IMR-90 (cell line): ENCODE data around the gene TEF. TPM values are rescaled to one million over a fixed set of nuclear protein-coding genes. Genes with fewer than 3 reads are reported as not detected.

Experiments used
- ATAC-seq: fragments of 200-7000 bp; cut with Tn5 transposase; 2 replicates; pipeline ENCODE4 v1.9.1; 2020; ENCODE audit warnings: low read depth, mild to moderate bottlenecking, moderate library complexity
- BruUV-seq: library from RNA; stranded (reverse); fragments of 400-500 nt; replicated peaks from 2 replicates; lab custom pipeline; 2021; lab: Mats Ljungman, UMichigan
- CTCF ChIA-PET: fragments of 300-600 bp; formaldehyde crosslinking; extraction: SDS; loops from one replicate; lab custom pipeline; 2021; ENCODE audit warnings: antibody characterized with exemption; lab: Yijun Ruan, JAX
- POLR2A ChIA-PET: fragments of 300-600 bp; sonication (Branson Sonifier 250); formaldehyde crosslinking; loops from one replicate; lab custom pipeline; 2022; ENCODE audit warnings: antibody characterized with exemption; ENCODE audit not compliant: unreplicated experiment; lab: Charles Lee
- DNase-seq: peaks from one replicate; pipeline ENCODE4 v3.0.0; 2013
- H2AFZ ChIP-seq: replicated peaks from 2 replicates; pipeline ENCODE3; 2013; ENCODE audit warnings: low read length, mild to moderate bottlenecking; ENCODE audit not compliant: poor library complexity
- H2AK5ac ChIP-seq: 2 replicates; pipeline ENCODE4 v1.6.1; 2013; ENCODE audit warnings: low read depth, low read length, inconsistent platforms
- H2AK9ac ChIP-seq: replicated peaks from 2 replicates; pipeline ENCODE3; 2013; ENCODE audit warnings: mild to moderate bottlenecking, low read depth, low read length, moderate library complexity; ENCODE audit not compliant: poor library complexity
- H2BK120ac ChIP-seq: 2 replicates; pipeline ENCODE4 v1.6.1; 2013; ENCODE audit warnings: low read depth, low read length, inconsistent platforms
- H2BK15ac ChIP-seq: 3 replicates; pipeline ENCODE4 v1.6.1; 2013; ENCODE audit warnings: low read depth, low read length, inconsistent platforms
- H2BK20ac ChIP-seq: 2 replicates; pipeline ENCODE4 v1.6.1; 2013; ENCODE audit warnings: low read depth, mild to moderate bottlenecking, inconsistent platforms, low read length, moderate library complexity
- H2BK5ac ChIP-seq: 2 replicates; pipeline ENCODE4 v1.6.1; 2013; ENCODE audit warnings: mild to moderate bottlenecking, low read depth, low read length, inconsistent platforms; ENCODE audit not compliant: poor library complexity, severe bottlenecking
- H3K14ac ChIP-seq: replicated peaks from 2 replicates; pipeline ENCODE4 v1.6.1; 2013; ENCODE audit warnings: low read depth, low read length, inconsistent platforms
- H3K18ac ChIP-seq: 2 replicates; pipeline ENCODE4 v1.6.1; 2013; ENCODE audit warnings: low read depth, low read length, control low read depth
- H3K23ac ChIP-seq: 2 replicates; pipeline ENCODE4 v1.6.1; 2013; ENCODE audit warnings: low read depth, low read length, inconsistent platforms
- H3K27ac ChIP-seq: 2 replicates; pipeline ENCODE4 v1.5.1; 2013; ENCODE audit warnings: mild to moderate bottlenecking, control low read depth, low read length; ENCODE audit not compliant: insufficient read depth
- H3K27me3 ChIP-seq: 2 replicates; pipeline ENCODE4 v1.6.1; 2013; ENCODE audit warnings: low read length; ENCODE audit not compliant: control insufficient read depth, insufficient read depth
- H3K36me3 ChIP-seq: 2 replicates; pipeline ENCODE4 v1.6.1; 2013; ENCODE audit warnings: low read length, mixed read lengths; ENCODE audit not compliant: control insufficient read depth, insufficient read depth
- H3K4ac ChIP-seq: 2 replicates; pipeline ENCODE4 v1.6.1; 2013; ENCODE audit warnings: low read depth, low read length, inconsistent platforms
- H3K4me1 ChIP-seq: 2 replicates; pipeline ENCODE4 v1.6.1; 2013; ENCODE audit warnings: low read length, mixed read lengths; ENCODE audit not compliant: control insufficient read depth, insufficient read depth
- H3K4me2 ChIP-seq: 2 replicates; pipeline ENCODE4 v1.6.1; 2013; ENCODE audit warnings: low read depth, mild to moderate bottlenecking, control low read depth, low read length, moderate library complexity
- H3K4me3 ChIP-seq: 2 replicates; pipeline ENCODE4 v1.5.1; 2013; ENCODE audit warnings: low read depth, mild to moderate bottlenecking, control low read depth, low read length, moderate library complexity; ENCODE audit not compliant: insufficient read depth
- H3K56ac ChIP-seq: 2 replicates; pipeline ENCODE4 v1.6.1; 2013; ENCODE audit warnings: low read length, inconsistent platforms; ENCODE audit not compliant: insufficient read depth; ENCODE audit errors: extremely low read depth
- H3K79me1 ChIP-seq, 2 experiments: 2 replicates each; pipeline ENCODE4 v1.6.1; 2013; ENCODE audit warnings: low read length in 2 of 2, inconsistent platforms in 1 of 2, low read depth in 1 of 2
- H3K9ac ChIP-seq: 2 replicates; pipeline ENCODE4 v1.6.1; 2013; ENCODE audit warnings: low read depth, low read length, control low read depth
- H3K9me1 ChIP-seq: 2 replicates; pipeline ENCODE4 v1.6.1; 2013; ENCODE audit warnings: low read length, inconsistent platforms; ENCODE audit not compliant: insufficient read depth
- H3K9me3 ChIP-seq: 2 replicates; pipeline ENCODE4 v1.6.1; 2013; ENCODE audit warnings: low read length; ENCODE audit not compliant: control insufficient read depth, insufficient read depth
- H4K20me1 ChIP-seq: 2 replicates; pipeline ENCODE4 v1.6.1; 2013; ENCODE audit warnings: low read length, inconsistent platforms; ENCODE audit not compliant: insufficient read depth
- H4K5ac ChIP-seq: 2 replicates; pipeline ENCODE4 v1.6.1; 2013; ENCODE audit warnings: mild to moderate bottlenecking, low read depth, low read length, control low read depth
- H4K8ac ChIP-seq, 2 experiments: 2 replicates each; pipeline ENCODE4 v1.6.1; 2013; ENCODE audit warnings: low read depth in 2 of 2, low read length in 2 of 2, control low read depth in 1 of 2, inconsistent platforms in 1 of 2
- H4K91ac ChIP-seq: 2 replicates; pipeline ENCODE4 v1.6.1; 2013; ENCODE audit warnings: low read depth, low read length, inconsistent platforms; ENCODE audit not compliant: insufficient read depth
- CEBPB ChIP-seq: IDR thresholded peaks from 2 replicates; pipeline ENCODE4 v1.6.1; 2012; ENCODE audit warnings: low read depth, low read length, improper control_type of control experiment
- CHD1 ChIP-seq: IDR thresholded peaks from 2 replicates; pipeline ENCODE4 v1.6.1; 2012; ENCODE audit warnings: low read depth, low read length, improper control_type of control experiment
- FOS ChIP-seq: fragments of 150-350 bp; IDR thresholded peaks from 2 replicates; pipeline ENCODE4 v1.6.1; 2016; ENCODE audit warnings: low read depth, low read length
- MAFK ChIP-seq: IDR thresholded peaks from 2 replicates; pipeline ENCODE4 v1.6.1; 2012; ENCODE audit warnings: low read depth, low read length, improper control_type of control experiment
- MAZ ChIP-seq: IDR thresholded peaks from 2 replicates; pipeline ENCODE4 v1.6.1; 2012; ENCODE audit warnings: low read depth, mild to moderate bottlenecking, low read length, improper control_type of control experiment, moderate library complexity, borderline replicate concordance
- MXI1 ChIP-seq: IDR thresholded peaks from 2 replicates; pipeline ENCODE4 v1.6.1; 2012; ENCODE audit warnings: low read depth, mild to moderate bottlenecking, low read length, moderate library complexity, borderline replicate concordance
- NFE2L2 ChIP-seq: fragments of 150-350 bp; IDR thresholded peaks from 2 replicates; pipeline ENCODE4 v1.6.1; 2016; ENCODE audit warnings: low read depth, mild to moderate bottlenecking, low read length
- POLR2A ChIP-seq: IDR thresholded peaks from 2 replicates; pipeline ENCODE4 v1.6.1; 2012; ENCODE audit warnings: mild to moderate bottlenecking, low read depth, low read length
- RAD21 ChIP-seq: IDR thresholded peaks from 2 replicates; pipeline ENCODE4 v1.6.1; 2012; ENCODE audit warnings: low read length, improper control_type of control experiment
- RCOR1 ChIP-seq: IDR thresholded peaks from 2 replicates; pipeline ENCODE4 v1.6.1; 2012; ENCODE audit warnings: mild to moderate bottlenecking, low read length, improper control_type of control experiment; ENCODE audit not compliant: insufficient replicate concordance
- RFX5 ChIP-seq: IDR thresholded peaks from 2 replicates; pipeline ENCODE4 v1.8.0; 2012; ENCODE audit warnings: low read depth, mild to moderate bottlenecking, low read length, moderate library complexity
- SMC3 ChIP-seq: fragments of 150-350 bp; IDR thresholded peaks from 2 replicates; pipeline ENCODE4 v1.6.1; 2016; ENCODE audit warnings: low read depth, mild to moderate bottlenecking, antibody characterized with exemption, low read length, moderate library complexity
- WGBS, 2 experiments: methylation state at CpG; one replicate each; pipeline versions ENCODE4 v1.1.5 to v1.1.7; 2013; ENCODE audit warnings: missing lambda C conversion rate in 2 of 2; ENCODE audit not compliant: insufficient read length in 1 of 2; ENCODE audit errors: extremely low coverage in 2 of 2; 5-methylcytosine and 5-hydroxymethylcytosine counted together
- dilution Hi-C: fragments of 300-500 bp; cut with HindIII; formaldehyde crosslinking; loops from one replicate; pipeline ENCODE4 v1.14.3; 2018; ENCODE audit warnings: low sequenced_read_pairs; ENCODE audit not compliant: unreplicated experiment
- in situ Hi-C: fragments of 300-500 bp; cut with MboI; formaldehyde crosslinking; loops from 3 replicates; pipeline ENCODE4 v1.14.3; 2019; ENCODE audit warnings: low sequenced_read_pairs, inconsistent platforms, mixed read lengths
- intact Hi-C: fragments of 100-400 bp; cut with micrococcal nuclease; formaldehyde crosslinking; loops from 2 replicates; pipeline ENCODE4 v1.10.0; 2022
- polyA plus RNA-seq, 3 experiments: library from polyadenylated mRNA; depleted of rRNA; stranded (reverse); fragments of >200 nt; gene quantifications; 2 replicates each; pipeline ENCODE4 v1.2.3, GENCODE V29; 2012; ENCODE audit warnings: low replicate concordance in 1 of 3
- total RNA-seq: library from RNA; depleted of rRNA; stranded (reverse); fragments of >200 nt; gene quantifications from 2 replicates; pipeline ENCODE4 v1.2.3, GENCODE V29; 2012
- TF ChIP-seq, protein P1 (sequence below): conservative IDR thresholded peaks from 2 replicates; pipeline ENCODE4 v1.5.1; 2012; ENCODE audit warnings: mild to moderate bottlenecking, low read depth, low read length, improper control_type of control experiment
- TF ChIP-seq, protein P2 (sequence below): fragments of 150-350 bp; IDR thresholded peaks from 2 replicates; pipeline ENCODE4 v1.6.1; 2016; ENCODE audit warnings: low read depth, mild to moderate bottlenecking, low read length, moderate library complexity, borderline replicate concordance

The TEF gene
- total and polyA plus RNA-seq, 2 of the 4 experiments (the other 2 are of a cell fraction): 5.6 to 11.6 TPM

DNA sequence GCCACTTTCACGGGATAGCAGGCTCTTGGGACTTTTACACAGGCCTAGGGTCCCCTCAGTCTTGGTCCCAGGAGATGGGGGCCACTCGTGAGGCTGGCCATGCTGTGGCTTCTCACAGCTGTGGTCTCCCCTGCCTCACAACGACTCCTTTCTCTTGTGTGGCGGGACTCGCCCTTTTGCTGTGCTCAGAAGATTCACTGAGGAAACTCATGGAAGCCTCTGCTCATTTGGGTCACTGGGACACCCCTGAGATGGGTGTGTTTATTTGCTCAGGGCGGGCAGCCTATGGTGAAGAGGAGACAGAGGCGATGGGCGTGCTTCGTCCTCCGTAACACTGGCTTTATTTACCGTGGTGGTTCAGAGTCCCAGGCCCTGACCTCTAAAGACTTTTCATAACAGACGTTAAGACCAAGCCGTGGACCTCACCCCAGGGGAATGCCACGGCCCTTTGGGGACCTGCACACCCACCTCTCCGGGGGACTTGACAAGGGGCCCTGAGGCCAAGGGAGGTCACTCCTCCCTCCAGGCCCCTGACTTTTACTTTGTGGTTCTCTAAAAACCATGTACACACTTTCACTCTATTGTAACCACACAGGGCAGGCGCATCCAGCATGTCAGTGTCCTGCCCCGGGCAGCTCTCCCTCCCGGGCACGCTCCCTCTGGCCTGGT, 15.5 kb downstream of the TEF start:
- no peak overlapping the region for H3K4ac ChIP-seq
- peaks cover 6% of the 10 kb centered on the region for H3K4me1 ChIP-seq
- H3K36me3 ChIP-seq: peaks cover 39% of the 10 kb centered on the region
- H3K56ac ChIP-seq: no peak overlapping the region
- no peak overlapping the region for H2AK9ac ChIP-seq
- ChIA-PET CTCF (no interaction called here), POLR2A (no interaction called here)
- H3K79me1 ChIP-seq: no peaks in the 10 kb centered on the region
- H3K18ac ChIP-seq: no peak overlapping the region
- no peak overlapping the region for H3K9ac ChIP-seq
- no peak overlapping the region for H3K4me2 ChIP-seq
- BruUV-seq: no TSS peak
- no peak overlapping the region for H2BK120ac ChIP-seq
- no peak for TF ChIP-seq MXI1
- no peak for TF ChIP-seq RCOR1
- no peak for TF ChIP-seq FOS
- no peak for TF ChIP-seq NFE2L2
- TF ChIP-seq, protein P1, sequence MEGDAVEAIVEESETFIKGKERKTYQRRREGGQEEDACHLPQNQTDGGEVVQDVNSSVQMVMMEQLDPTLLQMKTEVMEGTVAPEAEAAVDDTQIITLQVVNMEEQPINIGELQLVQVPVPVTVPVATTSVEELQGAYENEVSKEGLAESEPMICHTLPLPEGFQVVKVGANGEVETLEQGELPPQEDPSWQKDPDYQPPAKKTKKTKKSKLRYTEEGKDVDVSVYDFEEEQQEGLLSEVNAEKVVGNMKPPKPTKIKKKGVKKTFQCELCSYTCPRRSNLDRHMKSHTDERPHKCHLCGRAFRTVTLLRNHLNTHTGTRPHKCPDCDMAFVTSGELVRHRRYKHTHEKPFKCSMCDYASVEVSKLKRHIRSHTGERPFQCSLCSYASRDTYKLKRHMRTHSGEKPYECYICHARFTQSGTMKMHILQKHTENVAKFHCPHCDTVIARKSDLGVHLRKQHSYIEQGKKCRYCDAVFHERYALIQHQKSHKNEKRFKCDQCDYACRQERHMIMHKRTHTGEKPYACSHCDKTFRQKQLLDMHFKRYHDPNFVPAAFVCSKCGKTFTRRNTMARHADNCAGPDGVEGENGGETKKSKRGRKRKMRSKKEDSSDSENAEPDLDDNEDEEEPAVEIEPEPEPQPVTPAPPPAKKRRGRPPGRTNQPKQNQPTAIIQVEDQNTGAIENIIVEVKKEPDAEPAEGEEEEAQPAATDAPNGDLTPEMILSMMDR: no peak
- no peak for TF ChIP-seq SMC3
- TF ChIP-seq MAZ: no peak
- TF ChIP-seq POLR2A: no peak
- TF ChIP-seq CEBPB: no peak
- no peak for TF ChIP-seq CHD1
- TF ChIP-seq MAFK: no peak
- no peak for TF ChIP-seq RAD21
- no peak for TF ChIP-seq RFX5
- TF ChIP-seq, protein P2, sequence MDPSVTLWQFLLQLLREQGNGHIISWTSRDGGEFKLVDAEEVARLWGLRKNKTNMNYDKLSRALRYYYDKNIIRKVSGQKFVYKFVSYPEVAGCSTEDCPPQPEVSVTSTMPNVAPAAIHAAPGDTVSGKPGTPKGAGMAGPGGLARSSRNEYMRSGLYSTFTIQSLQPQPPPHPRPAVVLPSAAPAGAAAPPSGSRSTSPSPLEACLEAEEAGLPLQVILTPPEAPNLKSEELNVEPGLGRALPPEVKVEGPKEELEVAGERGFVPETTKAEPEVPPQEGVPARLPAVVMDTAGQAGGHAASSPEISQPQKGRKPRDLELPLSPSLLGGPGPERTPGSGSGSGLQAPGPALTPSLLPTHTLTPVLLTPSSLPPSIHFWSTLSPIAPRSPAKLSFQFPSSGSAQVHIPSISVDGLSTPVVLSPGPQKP: no peak
- H4K8ac ChIP-seq: no peak overlapping the region
- DNase-seq: no peak
- H3K27ac ChIP-seq: no peak overlapping the region
- no peak overlapping the region for H2BK5ac ChIP-seq
- intact Hi-C loops (no loop called here), in situ Hi-C loops (no loop called here), dilution Hi-C loops (no loop called here)
- H2AFZ ChIP-seq: no peak overlapping the region
- H4K91ac ChIP-seq: no peak overlapping the region
- H4K5ac ChIP-seq: no peak overlapping the region
- H3K4me3 ChIP-seq: no peak overlapping the region
- no peak overlapping the region for H2AK5ac ChIP-seq
- H3K9me1 ChIP-seq: peaks cover 6% of the 10 kb centered on the region
- H2BK20ac ChIP-seq: no peak overlapping the region
- WGBS, 2 experiments: 63% methylated on average over 2 of the region's 19 CpGs; no CpG with 5 or more reads in 1 of the 2 experiments
- H3K23ac ChIP-seq: no peak overlapping the region
- no peak overlapping the region for H3K14ac ChIP-seq
- no peak overlapping the region for H2BK15ac ChIP-seq
- H3K9me3 ChIP-seq: no peaks in the 10 kb centered on the region
- H3K27me3 ChIP-seq: no peaks in the 10 kb centered on the region
- ATAC-seq: no peak
- H4K20me1 ChIP-seq: no peaks in the 10 kb centered on the region; the same call in 1 of the 2 replicates
